ENCODE measurements around the gene CDK17. TPM values are rescaled to one million over a fixed set of nuclear protein-coding genes. Genes with fewer than 3 reads are reported as not detected.
A peak's percentile ranks its signal among the peaks of the same experiment; 100 is the strongest.

Gene CDK17
- total and polyA plus RNA-seq, 2 donors from 2014 or later: 6.6 to 35.7 TPM

- peak overlapping the region in 1 of 2 donors; percentile 15 for H3K27ac ChIP-seq (ENCODE audit: low read depth in 2 of 2, low read length in 2 of 2)
Measured at GRCh38 chr12:96239711-96240635, 160.3 kb downstream of the CDK17 start.

GRCh38 chr12:96238336-96239047 is 161.7 kb downstream of the CDK17 start:
- no peak overlapping the region for H3K9ac ChIP-seq (ENCODE audit: low read length in 3 of 3)
- H3K27ac ChIP-seq (ENCODE audit: low read depth in 2 of 2, low read length in 2 of 2): peak overlapping the region in 1 of 2 donors; percentile 40
- FAIRE-seq: no peak
- no peaks in the 10 kb centered on the region for H3K27me3 ChIP-seq (ENCODE audit: control insufficient read depth, insufficient read depth, low read length)
- H3K4me3 ChIP-seq (ENCODE audit: low read length in 3 of 3): no peak overlapping the region
- DNase-seq: peak in 1 of 5 donors; percentile 46
- intact Hi-C loops (cut with DNase I): loop anchor here (10.0 kb wide), 1 partner anchor 166 kb away; the partner anchor contains the start of gene CDK17
- H3K36me3 ChIP-seq (ENCODE audit: control insufficient read depth in 2 of 3, insufficient read depth in 3 of 3, low read length in 3 of 3): peaks cover 0 to 3% (median 0%) of the 10 kb centered on the region in 3 donors
- peaks cover 0 to 14% (median 0%) of the 10 kb centered on the region in 3 donors for H3K4me1 ChIP-seq (ENCODE audit: control insufficient read depth in 2 of 3, insufficient read depth in 2 of 3, low read depth in 1 of 3, low read length in 3 of 3)
- no peaks in the 10 kb centered on the region for H3K9me3 ChIP-seq (ENCODE audit: control insufficient read depth in 2 of 3, insufficient read depth in 1 of 3, low read length in 3 of 3)
- no peak for TF ChIP-seq CTCF (IDR thresholded peaks at IDR 0.05; ENCODE audit: borderline replicate concordance, extremely low read depth, insufficient read depth)

More at GRCh38 chr12:96239711-96240635, 160.3 kb downstream of the CDK17 start:
- TF ChIP-seq CTCF (IDR thresholded peaks at IDR 0.05; ENCODE audit: borderline replicate concordance, extremely low read depth, insufficient read depth): no peak
- H3K36me3 ChIP-seq (ENCODE audit: control insufficient read depth in 2 of 3, insufficient read depth in 3 of 3, low read length in 3 of 3): peaks cover 0 to 3% (median 0%) of the 10 kb centered on the region in 3 donors
- no peak overlapping the region for H3K9ac ChIP-seq (ENCODE audit: low read length in 3 of 3)
- H3K4me1 ChIP-seq (ENCODE audit: control insufficient read depth in 2 of 3, insufficient read depth in 2 of 3, low read depth in 1 of 3, low read length in 3 of 3): peaks cover 0 to 14% (median 0%) of the 10 kb centered on the region in 3 donors
- H3K27me3 ChIP-seq (ENCODE audit: control insufficient read depth, insufficient read depth, low read length): no peaks in the 10 kb centered on the region
- no peak overlapping the region for H3K4me3 ChIP-seq (ENCODE audit: low read length in 3 of 3)
- FAIRE-seq (no peak), DNase-seq (peak in 1 of 5 donors; percentile 23)
- no peaks in the 10 kb centered on the region for H3K9me3 ChIP-seq (ENCODE audit: control insufficient read depth in 2 of 3, insufficient read depth in 1 of 3, low read length in 3 of 3)
- intact Hi-C loops (cut with DNase I): loop anchor here (10.0 kb wide), 1 partner anchor 165 kb away; the partner anchor contains the start of gene CDK17

GRCh38 chr12:96237465-96238077 is 162.7 kb downstream of the CDK17 start:
- FAIRE-seq (no peak), DNase-seq (no peak)
- TF ChIP-seq CTCF (IDR thresholded peaks at IDR 0.05; ENCODE audit: borderline replicate concordance, extremely low read depth, insufficient read depth): no peak
- peaks cover 0 to 3% (median 0%) of the 10 kb centered on the region in 3 donors for H3K36me3 ChIP-seq (ENCODE audit: control insufficient read depth in 2 of 3, insufficient read depth in 3 of 3, low read length in 3 of 3)
- H3K4me3 ChIP-seq (ENCODE audit: low read length in 3 of 3): no peak overlapping the region
- H3K27ac ChIP-seq (ENCODE audit: low read depth in 2 of 2, low read length in 2 of 2): peak overlapping the region; percentile 13 to 40
- H3K27me3 ChIP-seq (ENCODE audit: control insufficient read depth, insufficient read depth, low read length): no peaks in the 10 kb centered on the region
- intact Hi-C loops (cut with DNase I): loop anchor here (10.0 kb wide), 1 partner anchor 167 kb away; the partner anchor contains the start of gene CDK17
- H3K9me3 ChIP-seq (ENCODE audit: control insufficient read depth in 2 of 3, insufficient read depth in 1 of 3, low read length in 3 of 3): no peaks in the 10 kb centered on the region
- no peak overlapping the region for H3K9ac ChIP-seq (ENCODE audit: low read length in 3 of 3)
- peaks cover 0 to 13% (median 0%) of the 10 kb centered on the region in 3 donors for H3K4me1 ChIP-seq (ENCODE audit: control insufficient read depth in 2 of 3, insufficient read depth in 2 of 3, low read depth in 1 of 3, low read length in 3 of 3)
